SK-N-MC (cell line): ENCODE data around the gene GRB10.

Source experiments
- DNase-seq: peaks from one replicate; pipeline ENCODE4 v3.0.0-alpha.2; 2011; ENCODE audit warnings: low read depth, low spot score
- H3K27ac ChIP-seq: fragments of 200-600 bp; sonication (generic); 2 replicates; pipeline ENCODE4 v1.5.1; 2016; ENCODE audit warnings: mixed run types
- H3K36me3 ChIP-seq: fragments of 200-600 bp; sonication (generic); 2 replicates; pipeline ENCODE4 v1.6.1; 2017; ENCODE audit warnings: antibody characterized with exemption, low read length, mixed read lengths; ENCODE audit not compliant: insufficient read depth
- H3K4me3 ChIP-seq: fragments of 200-600 bp; sonication (generic); 2 replicates; pipeline ENCODE4 v1.5.1; 2016
- H3K9ac ChIP-seq: fragments of 200-600 bp; sonication (generic); 2 replicates; pipeline ENCODE4 v1.8.0; 2017; ENCODE audit warnings: mixed run types, mixed read lengths; ENCODE audit not compliant: insufficient read length
- H3K9me3 ChIP-seq: fragments of 200-600 bp; sonication (generic); 2 replicates; pipeline ENCODE4 v1.6.1; 2017; ENCODE audit warnings: low read depth, mild to moderate bottlenecking, antibody characterized with exemption, low read length, moderate library complexity, mixed read lengths
- EZH2 ChIP-seq: fragments of 200-600 bp; sonication (generic); IDR thresholded peaks from one replicate; pipeline ENCODE4 v1.6.1; 2017; ENCODE audit warnings: antibody characterized with exemption
- FOXP2 ChIP-seq: optimal IDR thresholded peaks from 2 replicates; pipeline ENCODE3; 2011; ENCODE audit warnings: mild to moderate bottlenecking, moderate library complexity; ENCODE audit not compliant: insufficient read depth; ENCODE audit errors: extremely low read length, control extremely low read depth
- POLR2AphosphoS5 ChIP-seq: IDR thresholded peaks from 2 replicates; pipeline ENCODE4 v1.6.1; 2012; ENCODE audit warnings: mild to moderate bottlenecking, low read depth, low read length, borderline replicate concordance

Gene GRB10

DNA sequence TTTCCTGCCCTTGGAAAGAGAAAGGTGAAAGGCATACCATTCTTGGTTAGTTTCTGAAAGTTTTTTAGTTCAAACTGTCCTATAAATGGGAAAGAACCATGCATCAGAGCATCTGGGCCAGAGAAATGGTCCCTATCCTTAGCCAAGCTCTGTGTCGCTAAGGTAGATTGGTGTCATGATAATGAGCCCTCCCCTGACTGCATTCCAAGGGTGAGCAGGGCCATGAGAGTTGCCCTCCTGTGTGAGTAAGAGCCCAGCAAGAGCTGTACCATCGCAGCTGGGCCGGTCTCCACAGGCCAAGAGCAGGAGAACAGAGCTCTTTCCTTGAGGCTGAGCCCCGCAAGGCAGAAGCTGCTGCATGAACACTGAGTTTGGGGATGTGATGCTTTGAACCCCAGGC is 30.3 kb downstream of the GRB10 start:
- peaks cover 33% of the 10 kb centered on the region; the same call in 1 of the 2 replicates for H3K36me3 ChIP-seq
- no peak for DNase-seq
- H3K4me3 ChIP-seq, result no peak overlapping the region
- TF ChIP-seq EZH2, result no peak
- no peak for TF ChIP-seq POLR2AphosphoS5
- TF ChIP-seq FOXP2, result no peak
- H3K27ac ChIP-seq, result no peak overlapping the region
- no peak overlapping the region for H3K9ac ChIP-seq
- no peaks in the 10 kb centered on the region for H3K9me3 ChIP-seq

DNA sequence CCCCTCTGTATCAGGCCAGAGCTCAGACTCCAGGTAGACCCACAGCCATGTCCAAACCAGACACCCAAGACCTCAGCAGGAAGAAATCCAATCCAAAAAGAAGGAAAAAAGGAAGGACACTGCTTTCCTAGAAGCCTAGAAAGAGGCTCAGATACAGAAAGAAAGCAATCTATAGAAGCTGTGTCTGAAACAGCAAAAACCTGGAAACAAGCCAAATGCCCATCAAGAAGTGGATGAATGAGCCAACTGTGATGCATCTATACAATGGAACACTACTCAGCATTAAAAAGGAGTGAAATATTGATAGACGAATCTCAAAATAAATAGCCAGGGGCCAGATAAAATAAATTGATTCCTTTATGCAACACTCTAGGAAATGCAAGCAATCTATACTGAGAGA is 31.6 kb downstream of the GRB10 start:
- DNase-seq, result no peak
- no peak overlapping the region for H3K27ac ChIP-seq
- TF ChIP-seq POLR2AphosphoS5 (no peak), EZH2 (no peak), FOXP2 (no peak)
- H3K4me3 ChIP-seq, result no peak overlapping the region
- no peaks in the 10 kb centered on the region for H3K9me3 ChIP-seq
- H3K9ac ChIP-seq, result no peak overlapping the region
- H3K36me3 ChIP-seq, result peaks cover 30% of the 10 kb centered on the region; the same call in 1 of the 2 replicates

DNA sequence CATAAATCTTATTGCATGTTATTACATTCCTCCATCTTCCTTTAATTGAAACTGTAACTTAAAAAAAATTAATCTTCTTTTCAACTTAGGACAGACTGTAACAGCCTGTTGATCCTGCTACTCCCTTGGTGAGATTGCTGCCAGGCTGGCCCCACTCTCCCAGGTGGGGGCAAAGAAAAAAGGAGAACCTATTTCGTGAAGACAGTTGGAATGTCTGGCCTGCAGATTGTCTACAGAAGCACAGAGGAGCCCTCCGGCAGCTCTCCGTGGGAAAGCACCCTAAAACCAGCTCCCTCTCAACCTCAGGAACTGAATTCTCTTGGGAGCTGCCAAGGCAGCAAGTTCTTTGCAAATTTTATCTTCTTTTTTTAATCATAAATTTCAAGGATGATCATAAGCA is 32.8 kb downstream of the GRB10 start:
- Histone ChIP-seq H3K4me3 (no peak overlapping the region), H3K9ac (no peak overlapping the region), H3K27ac (no peak overlapping the region), H3K9me3 (no peaks in the 10 kb centered on the region), H3K36me3 (peaks cover 18% of the 10 kb centered on the region; the same call in 1 of the 2 replicates)
- TF ChIP-seq FOXP2 (no peak), EZH2 (no peak), POLR2AphosphoS5 (no peak)
- no peak for DNase-seq

DNA sequence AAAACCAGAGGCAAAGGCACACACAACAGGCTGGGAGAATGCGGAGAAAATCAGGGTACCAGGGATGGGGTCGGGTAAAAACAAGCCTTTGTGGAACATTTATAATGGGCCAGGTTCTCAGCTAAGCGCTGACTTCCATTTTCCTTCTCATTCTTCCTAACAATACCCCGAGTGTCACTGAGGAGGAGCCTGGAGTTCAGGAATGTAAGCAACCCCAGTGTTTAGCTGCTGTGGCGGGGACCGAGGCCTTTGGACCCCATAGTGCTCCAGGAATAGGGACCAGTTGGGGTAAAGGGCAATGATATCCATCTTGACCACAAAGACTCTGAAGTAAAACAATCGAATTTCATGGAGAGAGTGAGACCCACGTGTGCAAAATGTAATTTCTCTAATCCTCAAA is 34.2 kb downstream of the GRB10 start:
- Histone ChIP-seq H3K9me3 (no peaks in the 10 kb centered on the region), H3K4me3 (no peak overlapping the region), H3K9ac (no peak overlapping the region), H3K36me3 (peaks cover 18% of the 10 kb centered on the region; the same call in 1 of the 2 replicates), H3K27ac (no peak overlapping the region)
- no peak for DNase-seq
- TF ChIP-seq EZH2 (no peak), FOXP2 (no peak), POLR2AphosphoS5 (no peak)

DNA sequence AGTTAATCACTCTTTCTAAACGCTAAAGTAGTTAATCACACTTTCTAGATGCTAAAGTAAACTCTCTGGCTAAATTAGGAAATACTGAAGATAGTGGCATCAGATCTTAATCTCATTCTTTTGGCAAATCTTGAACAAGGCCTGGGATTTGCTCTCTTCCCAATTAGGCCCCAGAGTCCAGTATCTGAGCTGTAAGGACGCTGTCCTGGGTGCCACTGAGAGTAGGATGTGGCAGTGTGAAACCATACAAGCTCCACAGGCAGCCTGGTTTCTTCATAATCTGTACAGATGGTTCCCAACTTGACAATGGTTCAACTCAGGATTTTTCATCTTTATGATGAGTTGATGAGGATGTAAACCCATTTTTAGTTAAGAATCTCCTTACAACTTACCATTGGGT is 36.9 kb downstream of the GRB10 start:
- Histone ChIP-seq H3K4me3 (no peak overlapping the region; the same call in 1 of the 2 replicates), H3K9ac (no peak overlapping the region), H3K36me3 (peaks cover 18% of the 10 kb centered on the region; the same call in 1 of the 2 replicates), H3K27ac (no peak overlapping the region), H3K9me3 (no peaks in the 10 kb centered on the region)
- DNase-seq, result no peak
- no peak for TF ChIP-seq FOXP2

DNA sequence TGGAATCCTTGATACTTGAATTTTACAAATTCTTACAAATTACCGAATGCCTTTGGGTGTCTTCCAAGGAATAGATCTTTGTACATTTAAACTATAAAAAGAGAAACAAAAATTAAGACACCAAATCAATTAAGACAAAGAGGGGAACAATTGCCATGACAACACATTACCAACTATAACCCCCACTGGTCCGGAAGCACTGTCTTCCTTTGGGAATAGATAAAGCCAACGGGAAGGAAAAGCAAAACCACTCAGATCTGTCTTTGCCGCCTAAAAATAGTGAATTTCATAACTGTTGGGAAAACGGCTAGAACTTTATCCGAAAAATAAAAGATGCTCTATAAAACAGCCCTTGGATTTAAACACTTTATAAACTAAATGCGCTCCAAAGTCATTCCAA is 37.4 kb downstream of the GRB10 start:
- Histone ChIP-seq H3K27ac (no peak overlapping the region), H3K9ac (no peak overlapping the region), H3K36me3 (peaks cover 13% of the 10 kb centered on the region; the same call in 1 of the 2 replicates), H3K4me3 (no peak overlapping the region; the same call in 1 of the 2 replicates), H3K9me3 (no peaks in the 10 kb centered on the region)
- TF ChIP-seq FOXP2, result no peak
- TF ChIP-seq EZH2, result no peak
- TF ChIP-seq POLR2AphosphoS5, result no peak
- no peak for DNase-seq

DNA sequence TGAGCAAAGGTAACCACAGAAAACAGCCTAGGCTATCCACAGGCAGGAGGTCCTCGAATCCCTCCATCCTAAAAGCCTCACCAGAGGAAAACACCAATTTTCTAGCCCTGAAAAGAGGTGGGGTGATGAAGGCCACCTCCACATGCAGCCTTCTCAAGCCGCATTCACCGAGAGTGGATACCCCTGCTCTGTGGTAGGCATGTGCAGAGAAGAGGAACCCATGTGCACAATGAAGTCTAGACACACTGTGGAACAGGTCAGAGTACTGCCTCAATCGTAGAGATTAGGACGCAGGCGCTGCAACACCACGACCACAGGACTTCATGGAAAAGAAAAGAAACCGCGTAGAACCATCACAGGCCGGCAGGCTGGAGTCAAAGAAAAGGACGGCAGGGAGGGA is 38.8 kb downstream of the GRB10 start:
- H3K36me3 ChIP-seq, result peaks cover 20% of the 10 kb centered on the region; the same call in 1 of the 2 replicates
- DNase-seq, result no peak
- H3K9me3 ChIP-seq, result no peaks in the 10 kb centered on the region
- TF ChIP-seq FOXP2 (no peak), POLR2AphosphoS5 (no peak), EZH2 (no peak)
- no peak overlapping the region for H3K4me3 ChIP-seq
- H3K27ac ChIP-seq, result no peak overlapping the region
- H3K9ac ChIP-seq, result no peak overlapping the region

DNA sequence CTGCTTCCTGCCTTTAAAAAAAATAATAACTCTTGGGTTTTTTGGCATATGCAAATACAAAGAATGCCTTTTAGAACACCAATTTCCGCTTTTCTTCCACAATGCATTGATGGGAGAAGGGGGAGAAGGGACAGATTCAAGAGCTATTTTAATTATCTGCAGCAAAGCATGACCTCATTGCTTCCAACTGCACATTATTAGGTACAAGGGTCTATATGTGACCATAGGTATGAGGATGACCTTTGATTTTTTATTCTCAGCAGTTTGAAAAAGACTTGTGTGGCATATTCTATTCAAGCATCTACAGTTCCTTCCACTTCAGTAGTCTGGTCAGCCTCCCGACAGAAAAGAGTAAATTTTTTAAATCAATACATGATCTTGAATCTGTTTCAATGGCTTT is 39.7 kb downstream of the GRB10 start:
- Histone ChIP-seq H3K4me3 (no peak overlapping the region), H3K9ac (no peak overlapping the region), H3K27ac (no peak overlapping the region), H3K9me3 (0 out of 2 replicates have a peak, but pooled peaks cover 4% of the 10 kb centered on the region), H3K36me3 (peaks cover 21% of the 10 kb centered on the region; the same call in 1 of the 2 replicates)
- TF ChIP-seq EZH2, result no peak
- no peak for TF ChIP-seq FOXP2
- TF ChIP-seq POLR2AphosphoS5, result no peak
- DNase-seq, result no peak

DNA sequence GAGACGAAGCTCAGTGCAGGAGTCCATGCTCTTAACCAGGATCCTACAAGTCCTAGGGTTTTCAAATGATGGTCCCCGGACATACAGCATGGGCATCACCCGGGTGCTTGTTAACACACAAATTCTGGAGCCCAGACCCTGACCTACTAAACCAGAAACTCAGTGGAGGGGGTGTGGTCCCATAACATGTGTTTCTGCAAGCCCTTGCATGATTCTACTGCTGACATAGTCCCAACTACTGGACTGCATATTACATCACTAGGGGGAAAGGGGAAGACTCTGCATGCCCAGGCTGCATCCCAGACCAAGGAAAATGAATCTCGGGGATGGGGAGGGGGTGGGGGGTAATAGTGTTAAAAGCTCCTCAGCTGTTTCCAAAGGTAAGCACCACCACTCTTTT is 40.3 kb downstream of the GRB10 start:
- H3K9ac ChIP-seq, result no peak overlapping the region
- peaks cover 19% of the 10 kb centered on the region; the same call in 1 of the 2 replicates for H3K36me3 ChIP-seq
- H3K4me3 ChIP-seq, result no peak overlapping the region
- DNase-seq, result no peak
- no peak overlapping the region for H3K27ac ChIP-seq
- TF ChIP-seq EZH2 (no peak), FOXP2 (no peak), POLR2AphosphoS5 (no peak)
- H3K9me3 ChIP-seq, result 0 out of 2 replicates have a peak, but pooled peaks cover 7% of the 10 kb centered on the region
